B cell (primary cell): ENCODE data around the gene NF2. TPM values are rescaled to one million over a fixed set of nuclear protein-coding genes. Genes with fewer than 3 reads are reported as not detected.

Experiments used
- ATAC-seq: fragments of 200-7000 bp; cut with Tn5 transposase; one replicate; pipeline ENCODE4 v1.10.0; 2021; ENCODE audit warnings: low read depth, mild to moderate bottlenecking, moderate number of reproducible peaks, moderate library complexity
- CTCF ChIA-PET: fragments of 350-600 bp; sonication (Branson Sonifier 250); formaldehyde crosslinking; loops from one replicate; lab custom pipeline; 2021; ENCODE audit warnings: antibody characterized with exemption, inconsistent platforms; lab: Charles Lee
- POLR2A ChIA-PET: fragments of 350-600 bp; sonication (Branson Sonifier 250); formaldehyde crosslinking; loops from one replicate; lab custom pipeline; 2021; ENCODE audit warnings: antibody characterized with exemption; lab: Charles Lee
- DNase-seq: peaks from one replicate; pipeline ENCODE4 v3.0.0; 2013
- H2AFZ ChIP-seq: 2 replicates; pipeline ENCODE4 v1.6.1; 2012; ENCODE audit warnings: mild to moderate bottlenecking, low read depth, low read length; ENCODE audit not compliant: insufficient read depth, poor library complexity, severe bottlenecking
- H3K27ac ChIP-seq, 2 donors: 1 replicate in 1 of 2; 2 replicates in 1 of 2; pipeline ENCODE4 v1.5.1; 2012 to 2013; ENCODE audit warnings: low read length in 2 of 2, mild to moderate bottlenecking in 2 of 2, moderate library complexity in 1 of 2
- H3K27me3 ChIP-seq, 4 experiments: fragments of 200-600 bp in 1 of 4; sonication (generic) in 1 of 4; replicated peaks in 1 of 4; 1 replicate in 2 of 4; 2 replicates in 2 of 4; pipeline versions ENCODE4 v1.6.1 to v1.7.0; 2013 to 2016; ENCODE audit warnings: low read length in 3 of 4, mild to moderate bottlenecking in 2 of 4, mixed read lengths in 1 of 4, moderate library complexity in 1 of 4; ENCODE audit not compliant: insufficient read depth in 4 of 4, control insufficient read depth in 3 of 4; ENCODE audit errors: control extremely low read depth in 1 of 4
- H3K36me3 ChIP-seq, 2 experiments: replicated peaks in 1 of 2; 1 replicate in 1 of 2; 2 replicates in 1 of 2; pipeline versions ENCODE4 v1.6.1 to v1.7.1; 2013; ENCODE audit warnings: low read length in 1 of 2; ENCODE audit not compliant: insufficient read depth in 2 of 2, control insufficient read depth in 1 of 2; ENCODE audit errors: control extremely low read depth in 1 of 2, extremely low read depth in 1 of 2
- H3K4me1 ChIP-seq, 2 donors: fragments of 200-600 bp in 1 of 2; sonication (generic) in 1 of 2; 1 replicate in 1 of 2; 2 replicates in 1 of 2; pipeline versions ENCODE4 v1.5.1 to v1.6.1; 2013 to 2017; ENCODE audit warnings: low read length in 2 of 2; ENCODE audit not compliant: control insufficient read depth in 2 of 2, insufficient read depth in 2 of 2
- H3K4me2 ChIP-seq: replicated peaks from 2 replicates; pipeline ENCODE3; 2012; ENCODE audit warnings: mild to moderate bottlenecking, low read depth, low read length; ENCODE audit not compliant: poor library complexity, severe bottlenecking
- H3K4me3 ChIP-seq, 5 experiments: fragments of 200-600 bp in 1 of 5; sonication (generic) in 1 of 5; 1 replicate in 3 of 5; 2 replicates in 2 of 5; pipeline versions ENCODE4 v1.5.1 to v1.7.0; 2011 to 2016; ENCODE audit warnings: low read length in 4 of 5, mild to moderate bottlenecking in 4 of 5, low read depth in 2 of 5, control low read depth in 1 of 5, moderate library complexity in 1 of 5; ENCODE audit not compliant: insufficient read depth in 1 of 5; ENCODE audit errors: control extremely low read depth in 1 of 5, extremely low read depth in 1 of 5
- H3K79me2 ChIP-seq: fragments of 200-600 bp; sonication (generic); one replicate; pipeline ENCODE4 v1.6.0; 2016; ENCODE audit warnings: low read length; ENCODE audit not compliant: control insufficient read depth, insufficient read depth
- H3K9ac ChIP-seq: fragments of 200-600 bp; sonication (generic); 2 replicates; pipeline ENCODE4 v1.6.1; 2017; ENCODE audit warnings: mild to moderate bottlenecking, low read length, moderate library complexity
- H3K9me3 ChIP-seq, 3 donors: one replicate each; pipeline versions ENCODE4 v1.6.1 to v1.7.1; 2013; ENCODE audit warnings: low read length in 2 of 3; ENCODE audit not compliant: control insufficient read depth in 2 of 3, insufficient read depth in 1 of 3; ENCODE audit errors: control extremely low read depth in 1 of 3
- H4K20me1 ChIP-seq: 2 replicates; pipeline ENCODE4 v1.6.0; 2012; ENCODE audit warnings: mild to moderate bottlenecking, low read length; ENCODE audit not compliant: insufficient read depth, control insufficient read depth, poor library complexity, severe bottlenecking
- H3K27ac Mint-ChIP-seq: one replicate; pipeline ENCODE4 v1.8.0; 2021; ENCODE audit warnings: mixed read lengths
- H3K27me3 Mint-ChIP-seq: one replicate; pipeline ENCODE4 v1.8.0; 2021; ENCODE audit warnings: mixed read lengths
- H3K4me1 Mint-ChIP-seq: one replicate; pipeline ENCODE4 v1.8.0; 2021; ENCODE audit warnings: mixed read lengths
- H3K4me3 Mint-ChIP-seq: one replicate; pipeline ENCODE4 v1.8.0; 2021; ENCODE audit warnings: mixed read lengths
- H3K9me3 Mint-ChIP-seq: one replicate; pipeline ENCODE4 v1.8.0; 2022; ENCODE audit warnings: mixed read lengths; ENCODE audit not compliant: insufficient read depth
- EZH2 ChIP-seq: IDR thresholded peaks from 2 replicates; pipeline ENCODE4 v1.6.1; 2012; ENCODE audit warnings: borderline replicate concordance, low read depth, mild to moderate bottlenecking, moderate library complexity, low read length; ENCODE audit not compliant: insufficient read depth, poor library complexity, severe bottlenecking
- WGBS: methylation state at CpG from one replicate; pipeline ENCODE4 v1.1.5; 2013; ENCODE audit warnings: missing lambda C conversion rate; ENCODE audit not compliant: insufficient coverage; 5-methylcytosine and 5-hydroxymethylcytosine counted together
- intact Hi-C: fragments of 100-400 bp; cut with micrococcal nuclease; formaldehyde crosslinking; loops from one replicate; pipeline ENCODE4 v1.10.0; 2022
- polyA plus RNA-seq: library from polyadenylated mRNA; depleted of rRNA; stranded (reverse); fragments of >200 nt; gene quantifications from 2 replicates; pipeline ENCODE4 v1.2.3, GENCODE V29; 2012
- total RNA-seq, 2 donors: library from RNA; stranded (reverse); fragments of 120-200 nt in 1 of 2; gene quantifications; 1 replicate in 1 of 2; 2 replicates in 1 of 2; pipeline versions ENCODE4 v1.2.3 to v1.2.4, GENCODE V29; 2013 to 2022
- TF ChIP-seq, protein P1 (sequence below): fragments of 200-600 bp; IDR thresholded peaks from one replicate; pipeline ENCODE4 v1.8.0; 2022; ENCODE audit warnings: antibody characterized with exemption, mild to moderate bottlenecking

NF2 gene
- total and polyA plus RNA-seq, 2 donors (not counting 1 experiment from before 2014, with no cell fraction given) = 9.4 to 26.6 TPM

DNA sequence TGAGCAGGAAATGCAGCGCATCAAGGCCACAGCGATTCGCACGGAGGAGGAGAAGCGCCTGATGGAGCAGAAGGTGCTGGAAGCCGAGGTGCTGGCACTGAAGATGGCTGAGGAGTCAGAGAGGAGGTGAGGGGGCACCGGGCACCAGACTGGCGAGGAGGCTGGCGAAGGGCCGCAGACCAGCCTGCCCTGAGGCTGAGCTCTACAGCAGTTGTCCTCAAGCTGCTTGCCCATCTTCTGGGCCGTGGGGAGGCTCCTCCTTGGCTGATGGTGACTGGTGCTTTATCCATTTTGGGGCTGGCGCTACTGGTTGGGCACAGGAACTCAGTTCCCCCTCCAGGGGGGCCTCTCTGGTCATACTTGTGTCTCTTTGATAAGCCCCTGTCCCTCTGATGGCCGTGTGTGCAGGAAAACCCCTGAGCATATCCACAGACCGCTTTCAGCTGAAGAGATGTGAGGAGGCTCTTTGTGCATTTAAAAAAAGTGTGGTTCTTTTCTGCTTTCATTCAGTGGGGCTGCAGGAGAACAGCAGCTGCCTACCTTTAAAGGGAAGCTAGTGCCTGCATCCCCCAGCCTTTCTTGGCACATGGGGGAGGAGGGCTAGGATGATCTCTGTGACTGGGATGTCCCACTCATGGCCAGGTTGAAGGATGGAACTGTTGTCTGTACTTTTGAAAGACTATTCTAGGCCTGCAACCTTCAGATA, 70.1 kb downstream of the NF2 start:
- H3K4me1 ChIP-seq = no peaks in the 10 kb centered on the region
- no peaks in the 10 kb centered on the region for H3K27me3 Mint-ChIP-seq
- no peak overlapping the region for H3K4me2 ChIP-seq
- ChIA-PET CTCF (no interaction called here), POLR2A (no interaction called here)
- no peak overlapping the region for H3K4me3 ChIP-seq
- ATAC-seq (no peak), DNase-seq (no peak)
- H3K9ac ChIP-seq = no peak overlapping the region
- no peaks in the 10 kb centered on the region for H3K79me2 ChIP-seq
- TF ChIP-seq EZH2 = no peak
- TF ChIP-seq, protein P1, sequence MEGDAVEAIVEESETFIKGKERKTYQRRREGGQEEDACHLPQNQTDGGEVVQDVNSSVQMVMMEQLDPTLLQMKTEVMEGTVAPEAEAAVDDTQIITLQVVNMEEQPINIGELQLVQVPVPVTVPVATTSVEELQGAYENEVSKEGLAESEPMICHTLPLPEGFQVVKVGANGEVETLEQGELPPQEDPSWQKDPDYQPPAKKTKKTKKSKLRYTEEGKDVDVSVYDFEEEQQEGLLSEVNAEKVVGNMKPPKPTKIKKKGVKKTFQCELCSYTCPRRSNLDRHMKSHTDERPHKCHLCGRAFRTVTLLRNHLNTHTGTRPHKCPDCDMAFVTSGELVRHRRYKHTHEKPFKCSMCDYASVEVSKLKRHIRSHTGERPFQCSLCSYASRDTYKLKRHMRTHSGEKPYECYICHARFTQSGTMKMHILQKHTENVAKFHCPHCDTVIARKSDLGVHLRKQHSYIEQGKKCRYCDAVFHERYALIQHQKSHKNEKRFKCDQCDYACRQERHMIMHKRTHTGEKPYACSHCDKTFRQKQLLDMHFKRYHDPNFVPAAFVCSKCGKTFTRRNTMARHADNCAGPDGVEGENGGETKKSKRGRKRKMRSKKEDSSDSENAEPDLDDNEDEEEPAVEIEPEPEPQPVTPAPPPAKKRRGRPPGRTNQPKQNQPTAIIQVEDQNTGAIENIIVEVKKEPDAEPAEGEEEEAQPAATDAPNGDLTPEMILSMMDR = no peak
- no peak overlapping the region for H3K27ac Mint-ChIP-seq
- no peak overlapping the region for H3K27ac ChIP-seq
- H2AFZ ChIP-seq = no peak overlapping the region
- no peaks in the 10 kb centered on the region for H3K4me1 Mint-ChIP-seq
- no peaks in the 10 kb centered on the region for H3K9me3 Mint-ChIP-seq
- no peaks in the 10 kb centered on the region for H4K20me1 ChIP-seq
- WGBS = over 99% methylated on average over 12 of the region's 14 CpGs
- H3K36me3 ChIP-seq = peaks cover 0 to 78% of the 10 kb centered on the region in 2 experiments
- no peaks in the 10 kb centered on the region for H3K9me3 ChIP-seq
- intact Hi-C loops = no loop called here
- no peak overlapping the region for H3K4me3 Mint-ChIP-seq
- no peaks in the 10 kb centered on the region for H3K27me3 ChIP-seq

DNA sequence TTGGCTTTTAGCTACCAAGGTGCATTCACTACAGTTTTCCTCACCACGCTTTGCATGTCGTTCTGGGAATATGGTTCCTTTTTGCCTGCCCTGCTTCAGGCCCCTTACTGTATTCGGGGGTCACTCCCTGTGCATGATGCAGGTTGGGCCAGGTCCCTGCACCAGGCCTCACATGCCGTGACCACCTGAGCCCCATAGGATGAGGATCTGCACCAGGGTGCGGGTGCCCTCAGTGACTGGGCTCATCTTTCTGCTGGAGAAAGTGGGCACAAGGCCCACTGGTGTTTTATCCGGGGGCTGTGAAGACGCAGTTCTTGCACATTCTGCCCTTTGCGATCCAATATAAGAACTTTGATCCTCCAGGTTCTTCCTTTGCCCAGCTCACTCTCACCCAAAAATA, 70.7 kb downstream of the NF2 start:
- ChIA-PET POLR2A (no interaction called here), CTCF (interaction anchor here (1.2 kb wide), 1 partner anchor 16 kb away, joined by 5 read pairs; no protein-coding TSS in a partner anchor)
- no peak overlapping the region for H2AFZ ChIP-seq
- Mint-ChIP-seq H3K27ac (no peak overlapping the region), H3K9me3 (no peaks in the 10 kb centered on the region), H3K27me3 (no peaks in the 10 kb centered on the region), H3K4me3 (no peak overlapping the region), H3K4me1 (no peaks in the 10 kb centered on the region)
- no peak for TF ChIP-seq EZH2
- TF ChIP-seq, protein P1 = no peak
- H4K20me1 ChIP-seq = no peaks in the 10 kb centered on the region
- H3K9me3 ChIP-seq = no peaks in the 10 kb centered on the region
- no peak overlapping the region for H3K9ac ChIP-seq
- peaks cover 0 to 78% of the 10 kb centered on the region in 2 experiments for H3K36me3 ChIP-seq
- no peak for DNase-seq
- H3K79me2 ChIP-seq = no peaks in the 10 kb centered on the region
- H3K4me2 ChIP-seq = no peak overlapping the region
- H3K27me3 ChIP-seq = no peaks in the 10 kb centered on the region
- no peak overlapping the region for H3K4me3 ChIP-seq
- no peaks in the 10 kb centered on the region for H3K4me1 ChIP-seq
- H3K27ac ChIP-seq = no peak overlapping the region
- 100% methylated on average over 6 of the region's 8 CpGs for WGBS
- intact Hi-C loops = no loop called here
- no peak for ATAC-seq
